Right atrium auricular region (tissue), 2 donors: ENCODE data around the gene TSPYL1. TPM values are rescaled to one million over a fixed set of nuclear protein-coding genes. Genes with fewer than 3 reads are reported as not detected.

Experiments used
- DNase-seq: peaks from one replicate; pipeline ENCODE4 v3.0.0-alpha.2; 2019; ENCODE audit warnings: low spot score
- H3K27ac ChIP-seq, 2 donors: fragments of 200-600 bp; sonication (generic); 1 replicate in 1 of 2; 2 replicates in 1 of 2; pipeline ENCODE4 v1.5.1; 2016 to 2019
- H3K27me3 ChIP-seq, 2 donors: fragments of 200-600 bp; sonication (generic); one replicate each; pipeline versions ENCODE4 v1.5.1 to v1.6.0; 2017 to 2019
- H3K36me3 ChIP-seq: fragments of 200-600 bp; sonication (generic); one replicate; pipeline ENCODE4 v1.5.1; 2016
- H3K4me1 ChIP-seq, 2 donors: fragments of 200-600 bp; sonication (generic); one replicate each; pipeline versions ENCODE4 v1.5.1 to v1.6.0; 2017 to 2019
- H3K4me3 ChIP-seq, 2 donors: fragments of 200-600 bp; sonication (generic); 1 replicate in 1 of 2; 2 replicates in 1 of 2; pipeline ENCODE4 v1.5.1; 2017 to 2019; ENCODE audit warnings: mild to moderate bottlenecking in 1 of 2, moderate library complexity in 1 of 2
- H3K9me3 ChIP-seq, 2 donors: fragments of 200-600 bp; sonication (generic); one replicate each; pipeline ENCODE4 v1.5.1; 2019
- total RNA-seq, 2 donors: library from RNA; depleted of rRNA; stranded (reverse); fragments of >200 nt; gene quantifications; one replicate each; pipeline ENCODE4 v1.1.0, GENCODE V29; 2016
- TF ChIP-seq, protein P1 (sequence below), 2 donors: fragments of 200-600 bp; sonication (generic); IDR thresholded peaks; one replicate each; pipeline ENCODE4 v1.5.1; 2019; ENCODE audit warnings: antibody characterized with exemption in 2 of 2

TSPYL1 gene
- total RNA-seq, 2 donors from 2014 or later: 79.3 to 87.5 TPM

DNA sequence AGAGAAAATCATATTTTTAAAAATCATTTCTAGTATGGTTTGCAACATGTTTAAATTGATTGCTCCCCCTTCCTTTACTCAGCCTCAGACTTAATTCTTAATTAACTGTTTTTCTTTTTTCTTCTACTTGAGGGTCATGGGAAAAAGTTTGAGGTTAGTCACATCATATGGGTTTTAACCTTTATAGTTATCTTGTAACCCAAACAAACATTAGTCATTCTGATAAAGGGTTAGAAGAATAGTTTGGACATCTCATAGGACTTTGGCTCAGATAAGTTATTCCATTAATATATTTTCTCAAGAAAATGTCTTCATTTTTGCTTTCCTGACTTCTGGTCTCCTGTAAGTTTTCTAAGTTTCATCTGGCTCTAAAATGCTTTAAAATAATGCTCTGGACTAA is 34.5 kb upstream of the TSPYL1 start:
- no peaks in the 10 kb centered on the region for H3K9me3 ChIP-seq
- H3K4me3 ChIP-seq: no peak overlapping the region
- no peak for DNase-seq
- peaks cover 0 to 25% of the 10 kb centered on the region in 2 donors for H3K4me1 ChIP-seq
- H3K36me3 ChIP-seq: no peaks in the 10 kb centered on the region
- no peak overlapping the region for H3K27ac ChIP-seq
- H3K27me3 ChIP-seq: no peaks in the 10 kb centered on the region
- TF ChIP-seq, protein P1, sequence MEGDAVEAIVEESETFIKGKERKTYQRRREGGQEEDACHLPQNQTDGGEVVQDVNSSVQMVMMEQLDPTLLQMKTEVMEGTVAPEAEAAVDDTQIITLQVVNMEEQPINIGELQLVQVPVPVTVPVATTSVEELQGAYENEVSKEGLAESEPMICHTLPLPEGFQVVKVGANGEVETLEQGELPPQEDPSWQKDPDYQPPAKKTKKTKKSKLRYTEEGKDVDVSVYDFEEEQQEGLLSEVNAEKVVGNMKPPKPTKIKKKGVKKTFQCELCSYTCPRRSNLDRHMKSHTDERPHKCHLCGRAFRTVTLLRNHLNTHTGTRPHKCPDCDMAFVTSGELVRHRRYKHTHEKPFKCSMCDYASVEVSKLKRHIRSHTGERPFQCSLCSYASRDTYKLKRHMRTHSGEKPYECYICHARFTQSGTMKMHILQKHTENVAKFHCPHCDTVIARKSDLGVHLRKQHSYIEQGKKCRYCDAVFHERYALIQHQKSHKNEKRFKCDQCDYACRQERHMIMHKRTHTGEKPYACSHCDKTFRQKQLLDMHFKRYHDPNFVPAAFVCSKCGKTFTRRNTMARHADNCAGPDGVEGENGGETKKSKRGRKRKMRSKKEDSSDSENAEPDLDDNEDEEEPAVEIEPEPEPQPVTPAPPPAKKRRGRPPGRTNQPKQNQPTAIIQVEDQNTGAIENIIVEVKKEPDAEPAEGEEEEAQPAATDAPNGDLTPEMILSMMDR (IDR thresholded peaks at IDR 0.05): no peak

DNA sequence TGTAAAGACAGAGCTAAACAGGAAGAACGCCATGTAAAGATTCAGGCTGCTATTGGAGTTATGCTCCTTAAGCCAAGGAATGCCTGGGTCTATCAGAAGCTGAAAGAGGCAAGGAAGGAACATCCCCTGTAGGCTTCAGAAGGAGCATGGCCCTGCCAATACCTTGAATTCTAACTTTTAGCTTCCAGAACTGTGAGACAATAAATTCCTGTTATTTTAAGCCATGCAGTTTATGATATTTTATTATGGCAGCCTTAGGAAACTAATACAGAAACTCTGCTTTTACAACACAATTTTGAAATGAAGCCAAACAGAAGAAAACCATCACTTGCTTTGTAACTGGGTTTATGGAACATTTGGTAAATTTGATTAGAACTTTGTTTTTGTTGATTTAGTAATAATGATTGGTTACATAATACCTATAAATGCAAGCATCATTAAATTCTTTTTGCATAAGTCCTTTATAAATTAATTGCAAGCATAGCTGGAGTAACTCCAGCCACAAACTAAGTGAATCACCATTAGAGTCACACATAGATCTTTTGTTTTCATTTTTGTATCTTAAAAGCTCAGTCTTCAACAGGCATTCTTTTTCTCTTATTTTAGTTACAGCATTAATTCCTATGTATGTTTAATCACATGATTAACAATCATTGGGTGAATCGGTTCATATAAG is 33.5 kb upstream of the TSPYL1 start:
- no peak for DNase-seq
- Histone ChIP-seq H3K36me3 (no peaks in the 10 kb centered on the region), H3K27me3 (no peaks in the 10 kb centered on the region), H3K4me3 (no peak overlapping the region), H3K9me3 (no peaks in the 10 kb centered on the region), H3K27ac (no peak overlapping the region), H3K4me1 (peaks cover 0 to 25% of the 10 kb centered on the region in 2 donors)
- TF ChIP-seq, protein P1 (IDR thresholded peaks at IDR 0.05): no peak

DNA sequence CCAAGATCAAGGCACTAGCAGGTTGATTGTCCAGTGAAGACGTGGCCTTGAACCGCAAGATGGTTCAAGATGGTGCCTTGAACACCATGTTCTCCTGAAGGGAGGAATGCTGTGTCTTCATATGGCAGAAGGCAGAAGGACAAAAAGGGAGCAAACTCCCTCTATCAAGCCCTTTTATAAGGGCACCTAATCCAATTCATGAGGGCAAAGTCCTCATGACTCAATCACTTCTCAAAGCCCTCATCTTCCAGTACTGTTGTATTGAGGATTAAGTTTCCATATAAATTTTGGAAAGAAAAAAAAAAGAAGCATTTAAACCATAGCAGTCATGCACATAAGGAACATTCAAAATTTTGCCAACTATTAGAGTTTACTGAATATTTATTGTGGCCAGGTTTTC is 29.9 kb upstream of the TSPYL1 start:
- Histone ChIP-seq H3K9me3 (no peaks in the 10 kb centered on the region), H3K27ac (no peak overlapping the region), H3K36me3 (no peaks in the 10 kb centered on the region), H3K27me3 (no peaks in the 10 kb centered on the region), H3K4me3 (no peak overlapping the region), H3K4me1 (peaks cover 0 to 11% of the 10 kb centered on the region in 2 donors)
- DNase-seq: no peak
- TF ChIP-seq, protein P1 (IDR thresholded peaks at IDR 0.05): no peak

DNA sequence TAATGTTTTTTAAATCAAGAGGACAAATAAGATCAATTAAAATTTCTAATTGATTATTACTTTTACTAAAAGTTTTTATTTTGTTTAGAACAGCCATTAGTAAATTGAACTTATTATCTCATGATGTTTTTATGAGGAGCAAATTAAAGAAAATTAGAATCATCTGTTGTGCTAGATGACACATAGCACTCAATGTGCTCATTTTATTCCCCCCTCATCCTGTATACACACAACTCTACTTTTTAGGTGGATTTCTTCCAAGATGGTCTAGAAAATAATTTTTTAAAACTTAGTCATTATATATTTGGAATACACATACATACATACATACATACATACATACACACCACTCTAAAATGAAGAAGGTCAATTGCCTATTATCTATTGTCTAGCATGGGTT is 29.3 kb upstream of the TSPYL1 start:
- Histone ChIP-seq H3K4me3 (no peak overlapping the region), H3K27ac (no peak overlapping the region), H3K27me3 (no peaks in the 10 kb centered on the region), H3K36me3 (no peaks in the 10 kb centered on the region), H3K4me1 (peaks cover 0 to 6% of the 10 kb centered on the region in 2 donors), H3K9me3 (no peaks in the 10 kb centered on the region)
- DNase-seq: no peak
- TF ChIP-seq, protein P1 (IDR thresholded peaks at IDR 0.05): no peak

DNA sequence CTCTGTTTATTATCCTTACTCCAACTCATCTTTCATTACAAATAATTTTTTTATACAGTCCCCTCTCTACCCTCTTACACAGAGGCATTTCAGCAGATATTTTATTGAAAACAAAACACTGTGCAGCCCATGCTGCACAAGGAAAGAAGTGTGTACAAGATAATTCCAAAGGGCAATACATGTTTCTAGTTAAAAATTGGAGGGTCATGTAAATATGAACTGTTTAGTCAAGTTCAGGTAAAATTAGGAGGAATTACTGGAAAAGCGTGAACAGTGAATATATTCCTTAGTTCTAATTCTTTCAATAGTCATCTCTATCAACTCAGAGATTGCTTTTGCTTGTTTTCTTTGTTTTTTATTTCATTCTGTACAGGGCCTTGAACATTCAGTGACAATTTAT is 27.9 kb upstream of the TSPYL1 start:
- no peak overlapping the region for H3K4me3 ChIP-seq
- no peaks in the 10 kb centered on the region for H3K9me3 ChIP-seq
- TF ChIP-seq, protein P1 (IDR thresholded peaks at IDR 0.05): no peak
- H3K27ac ChIP-seq: no peak overlapping the region
- H3K27me3 ChIP-seq: no peaks in the 10 kb centered on the region
- no peaks in the 10 kb centered on the region for H3K36me3 ChIP-seq
- no peaks in the 10 kb centered on the region for H3K4me1 ChIP-seq
- DNase-seq: no peak

DNA sequence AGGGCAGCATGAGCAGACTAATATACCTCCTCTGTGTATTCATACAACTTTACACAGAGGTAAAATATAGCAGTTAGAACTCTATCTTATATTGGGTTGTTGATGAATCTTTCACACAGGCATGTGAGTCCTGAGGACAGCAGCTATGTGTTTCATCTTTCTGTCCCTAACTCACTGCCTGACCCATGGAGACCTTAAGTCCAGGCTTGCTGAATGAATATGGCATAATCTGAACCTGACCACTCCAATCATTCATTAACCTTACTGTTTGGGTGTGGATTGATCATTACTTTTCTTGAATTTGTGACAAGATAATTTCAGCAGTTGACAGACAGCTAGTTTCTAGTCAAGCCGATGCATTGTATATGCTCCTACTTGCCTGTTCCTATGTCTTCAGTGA is 27.3 kb upstream of the TSPYL1 start:
- no peaks in the 10 kb centered on the region for H3K36me3 ChIP-seq
- DNase-seq: no peak
- TF ChIP-seq, protein P1 (IDR thresholded peaks at IDR 0.05): no peak

More for the DNA sequence above, 27.3 kb upstream of the TSPYL1 start:
- Histone ChIP-seq H3K27me3 (no peaks in the 10 kb centered on the region), H3K4me1 (no peaks in the 10 kb centered on the region), H3K9me3 (no peaks in the 10 kb centered on the region), H3K27ac (no peak overlapping the region), H3K4me3 (no peak overlapping the region)
